B cell (primary cell): ENCODE results near the gene IL20RB. TPM values are rescaled to one million over a fixed set of nuclear protein-coding genes. Genes with fewer than 3 reads are reported as not detected.
"Not testable (repeated sequence)": the region's sequence is repeated elsewhere in the genome, so short reads cannot be mapped to it uniquely, and the experiment has no call there.

ENCODE experiments used
- ATAC-seq: fragments of 200-7000 bp; cut with Tn5 transposase; one replicate; pipeline ENCODE4 v1.10.0; 2021; ENCODE audit warnings: low read depth, mild to moderate bottlenecking, moderate number of reproducible peaks, moderate library complexity
- CTCF ChIA-PET: fragments of 350-600 bp; sonication (Branson Sonifier 250); formaldehyde crosslinking; loops from one replicate; lab custom pipeline; 2021; ENCODE audit warnings: antibody characterized with exemption, inconsistent platforms; lab: Charles Lee
- POLR2A ChIA-PET: fragments of 350-600 bp; sonication (Branson Sonifier 250); formaldehyde crosslinking; loops from one replicate; lab custom pipeline; 2021; ENCODE audit warnings: antibody characterized with exemption; lab: Charles Lee
- DNase-seq: peaks from one replicate; pipeline ENCODE4 v3.0.0; 2013
- H2AFZ ChIP-seq: 2 replicates; pipeline ENCODE4 v1.6.1; 2012; ENCODE audit warnings: mild to moderate bottlenecking, low read depth, low read length; ENCODE audit not compliant: insufficient read depth, poor library complexity, severe bottlenecking
- H3K27ac ChIP-seq, 2 donors: 1 replicate in 1 of 2; 2 replicates in 1 of 2; pipeline ENCODE4 v1.5.1; 2012 to 2013; ENCODE audit warnings: low read length in 2 of 2, mild to moderate bottlenecking in 2 of 2, moderate library complexity in 1 of 2
- H3K27me3 ChIP-seq, 4 experiments: fragments of 200-600 bp in 1 of 4; sonication (generic) in 1 of 4; replicated peaks in 1 of 4; 1 replicate in 2 of 4; 2 replicates in 2 of 4; pipeline versions ENCODE4 v1.6.1 to v1.7.0; 2013 to 2016; ENCODE audit warnings: low read length in 3 of 4, mild to moderate bottlenecking in 2 of 4, mixed read lengths in 1 of 4, moderate library complexity in 1 of 4; ENCODE audit not compliant: insufficient read depth in 4 of 4, control insufficient read depth in 3 of 4; ENCODE audit errors: control extremely low read depth in 1 of 4
- H3K36me3 ChIP-seq, 2 experiments: replicated peaks in 1 of 2; 1 replicate in 1 of 2; 2 replicates in 1 of 2; pipeline versions ENCODE4 v1.6.1 to v1.7.1; 2013; ENCODE audit warnings: low read length in 1 of 2; ENCODE audit not compliant: insufficient read depth in 2 of 2, control insufficient read depth in 1 of 2; ENCODE audit errors: control extremely low read depth in 1 of 2, extremely low read depth in 1 of 2
- H3K4me1 ChIP-seq, 2 donors: fragments of 200-600 bp in 1 of 2; sonication (generic) in 1 of 2; 1 replicate in 1 of 2; 2 replicates in 1 of 2; pipeline versions ENCODE4 v1.5.1 to v1.6.1; 2013 to 2017; ENCODE audit warnings: low read length in 2 of 2; ENCODE audit not compliant: control insufficient read depth in 2 of 2, insufficient read depth in 2 of 2
- H3K4me2 ChIP-seq: replicated peaks from 2 replicates; pipeline ENCODE3; 2012; ENCODE audit warnings: mild to moderate bottlenecking, low read depth, low read length; ENCODE audit not compliant: poor library complexity, severe bottlenecking
- H3K4me3 ChIP-seq, 5 experiments: fragments of 200-600 bp in 1 of 5; sonication (generic) in 1 of 5; 1 replicate in 3 of 5; 2 replicates in 2 of 5; pipeline versions ENCODE4 v1.5.1 to v1.7.0; 2011 to 2016; ENCODE audit warnings: low read length in 4 of 5, mild to moderate bottlenecking in 4 of 5, low read depth in 2 of 5, control low read depth in 1 of 5, moderate library complexity in 1 of 5; ENCODE audit not compliant: insufficient read depth in 1 of 5; ENCODE audit errors: control extremely low read depth in 1 of 5, extremely low read depth in 1 of 5
- H3K79me2 ChIP-seq: fragments of 200-600 bp; sonication (generic); one replicate; pipeline ENCODE4 v1.6.0; 2016; ENCODE audit warnings: low read length; ENCODE audit not compliant: control insufficient read depth, insufficient read depth
- H3K9ac ChIP-seq: fragments of 200-600 bp; sonication (generic); 2 replicates; pipeline ENCODE4 v1.6.1; 2017; ENCODE audit warnings: mild to moderate bottlenecking, low read length, moderate library complexity
- H3K9me3 ChIP-seq, 3 donors: one replicate each; pipeline versions ENCODE4 v1.6.1 to v1.7.1; 2013; ENCODE audit warnings: low read length in 2 of 3; ENCODE audit not compliant: control insufficient read depth in 2 of 3, insufficient read depth in 1 of 3; ENCODE audit errors: control extremely low read depth in 1 of 3
- H4K20me1 ChIP-seq: 2 replicates; pipeline ENCODE4 v1.6.0; 2012; ENCODE audit warnings: mild to moderate bottlenecking, low read length; ENCODE audit not compliant: insufficient read depth, control insufficient read depth, poor library complexity, severe bottlenecking
- H3K27ac Mint-ChIP-seq: one replicate; pipeline ENCODE4 v1.8.0; 2021; ENCODE audit warnings: mixed read lengths
- H3K27me3 Mint-ChIP-seq: one replicate; pipeline ENCODE4 v1.8.0; 2021; ENCODE audit warnings: mixed read lengths
- H3K4me1 Mint-ChIP-seq: one replicate; pipeline ENCODE4 v1.8.0; 2021; ENCODE audit warnings: mixed read lengths
- H3K4me3 Mint-ChIP-seq: one replicate; pipeline ENCODE4 v1.8.0; 2021; ENCODE audit warnings: mixed read lengths
- H3K9me3 Mint-ChIP-seq: one replicate; pipeline ENCODE4 v1.8.0; 2022; ENCODE audit warnings: mixed read lengths; ENCODE audit not compliant: insufficient read depth
- CTCF ChIP-seq: fragments of 200-600 bp; IDR thresholded peaks from one replicate; pipeline ENCODE4 v1.8.0; 2022; ENCODE audit warnings: antibody characterized with exemption, mild to moderate bottlenecking
- EZH2 ChIP-seq: IDR thresholded peaks from 2 replicates; pipeline ENCODE4 v1.6.1; 2012; ENCODE audit warnings: borderline replicate concordance, low read depth, mild to moderate bottlenecking, moderate library complexity, low read length; ENCODE audit not compliant: insufficient read depth, poor library complexity, severe bottlenecking
- WGBS: methylation state at CpG from one replicate; pipeline ENCODE4 v1.1.5; 2013; ENCODE audit warnings: missing lambda C conversion rate; ENCODE audit not compliant: insufficient coverage; 5-methylcytosine and 5-hydroxymethylcytosine counted together
- intact Hi-C: fragments of 100-400 bp; cut with micrococcal nuclease; formaldehyde crosslinking; loops from one replicate; pipeline ENCODE4 v1.10.0; 2022
- polyA plus RNA-seq: library from polyadenylated mRNA; depleted of rRNA; stranded (reverse); fragments of >200 nt; gene quantifications from 2 replicates; pipeline ENCODE4 v1.2.3, GENCODE V29; 2012
- total RNA-seq, 2 donors: library from RNA; stranded (reverse); fragments of 120-200 nt in 1 of 2; gene quantifications; 1 replicate in 1 of 2; 2 replicates in 1 of 2; pipeline versions ENCODE4 v1.2.3 to v1.2.4, GENCODE V29; 2013 to 2022

Gene IL20RB
- total and polyA plus RNA-seq, 2 donors (not counting 1 experiment from before 2014, with no cell fraction given), result 0.22 to 0.84 TPM

DNA sequence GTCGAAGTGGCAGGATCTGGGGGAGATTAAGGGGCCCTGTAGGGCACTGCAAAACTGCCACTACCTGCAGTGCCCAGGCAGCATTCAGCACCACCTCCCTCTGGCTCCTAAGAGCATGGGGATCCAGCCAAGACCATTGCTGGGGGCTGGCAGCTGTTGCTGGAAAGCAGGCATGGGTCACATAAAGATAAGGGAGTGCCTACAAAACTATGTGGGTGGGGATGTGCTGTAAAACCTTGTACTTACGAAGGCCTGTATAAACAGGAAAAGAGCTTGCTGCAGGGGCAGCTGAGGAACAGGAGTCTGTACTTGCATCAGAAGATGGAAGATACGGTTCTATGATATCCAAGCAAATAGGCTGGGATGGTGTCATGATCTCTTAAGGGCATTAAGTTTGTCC is 27.1 kb downstream of the IL20RB start:
- intact Hi-C loops, result no loop called here
- H3K79me2 ChIP-seq, result no peaks in the 10 kb centered on the region
- H3K4me2 ChIP-seq, result no peak overlapping the region
- DNase-seq (no peak), ATAC-seq (no peak)
- no peaks in the 10 kb centered on the region for H3K9me3 ChIP-seq
- H3K27ac ChIP-seq, result no peak overlapping the region
- no peaks in the 10 kb centered on the region for H3K27me3 Mint-ChIP-seq
- H3K9me3 Mint-ChIP-seq, result no peaks in the 10 kb centered on the region
- no peak overlapping the region for H3K4me3 ChIP-seq
- TF ChIP-seq CTCF, result no peak
- no peak for TF ChIP-seq EZH2
- no peak overlapping the region for H2AFZ ChIP-seq
- WGBS, result 97% methylated on average over 2 of the region's 3 CpGs
- H3K36me3 ChIP-seq, result no peaks in the 10 kb centered on the region
- ChIA-PET POLR2A (no interaction called here), CTCF (no interaction called here)
- no peaks in the 10 kb centered on the region for H4K20me1 ChIP-seq
- H3K27ac Mint-ChIP-seq, result no peak overlapping the region
- H3K4me3 Mint-ChIP-seq, result no peak overlapping the region
- H3K4me1 ChIP-seq, result no peaks in the 10 kb centered on the region
- H3K4me1 Mint-ChIP-seq, result no peaks in the 10 kb centered on the region
- H3K27me3 ChIP-seq, result no peaks in the 10 kb centered on the region
- H3K9ac ChIP-seq, result no peak overlapping the region

GRCh38 chr3:136987398-136987980 is 29.7 kb downstream of the IL20RB start:
- H3K27ac Mint-ChIP-seq, H3K9ac ChIP-seq, H3K79me2 ChIP-seq, CTCF ChIA-PET, H3K9me3 ChIP-seq, H4K20me1 ChIP-seq, H3K27ac ChIP-seq, H3K4me1 Mint-ChIP-seq, H3K4me3 ChIP-seq, intact Hi-C loops, H3K27me3 ChIP-seq, H3K27me3 Mint-ChIP-seq, H3K9me3 Mint-ChIP-seq, H2AFZ ChIP-seq, H3K4me1 ChIP-seq, DNase-seq, ATAC-seq, H3K4me2 ChIP-seq, POLR2A ChIA-PET, H3K4me3 Mint-ChIP-seq, H3K36me3 ChIP-seq: not testable (repeated sequence)
- WGBS, result over 99% methylated on average over 35 of the region's 39 CpGs
